GM10266 (cell line): ENCODE results near the gene RNFT2.

Experiments
- DNase-seq: peaks from one replicate; pipeline ENCODE4 v3.0.0; 2012; ENCODE audit errors: extremely low spot score
- TF ChIP-seq, protein P1 (sequence below): IDR thresholded peaks from 2 replicates; pipeline ENCODE4 v1.5.1; 2012; ENCODE audit warnings: mild to moderate bottlenecking, low read depth; ENCODE audit not compliant: control insufficient read depth, insufficient read depth; ENCODE audit errors: missing control alignments

The RNFT2 gene

DNA sequence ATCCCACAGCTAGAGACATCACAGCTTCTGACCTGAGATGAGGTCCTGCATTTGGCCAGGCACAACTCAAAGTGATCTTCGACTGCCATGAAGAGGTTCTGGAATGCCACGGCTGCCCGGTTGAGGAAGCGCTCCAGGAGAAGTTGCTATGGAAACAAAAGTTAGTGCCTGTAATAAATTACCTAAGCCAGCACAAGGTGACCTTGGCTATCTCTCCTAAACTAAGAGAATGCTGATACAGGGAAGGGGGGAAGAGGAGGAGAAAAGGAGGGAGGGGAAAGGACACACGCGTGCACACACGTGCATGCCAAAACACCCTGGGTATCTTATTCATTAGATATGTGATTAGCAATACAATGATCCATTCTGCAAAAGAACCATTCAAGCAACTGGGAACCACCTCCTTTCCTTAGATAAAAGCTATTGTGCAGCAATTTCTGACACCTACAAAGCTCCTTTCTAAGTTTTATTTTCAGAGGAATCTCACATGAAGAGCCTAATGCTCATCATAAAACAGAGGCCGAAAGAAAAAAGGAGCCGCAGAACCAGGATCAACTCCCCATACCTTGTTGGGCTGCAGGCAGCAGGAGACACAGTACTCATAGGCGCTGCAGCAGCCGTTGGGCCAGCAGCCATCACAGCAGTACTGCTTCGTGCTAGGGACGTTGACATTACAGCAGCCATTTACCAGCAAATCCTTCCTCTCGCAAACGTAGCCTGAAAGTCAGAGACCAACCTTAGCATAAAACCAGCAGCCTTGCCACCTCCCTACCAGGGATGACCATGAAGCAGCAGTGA is 18.2 kb upstream of the RNFT2 start:
- no peak for DNase-seq
- TF ChIP-seq, protein P1, sequence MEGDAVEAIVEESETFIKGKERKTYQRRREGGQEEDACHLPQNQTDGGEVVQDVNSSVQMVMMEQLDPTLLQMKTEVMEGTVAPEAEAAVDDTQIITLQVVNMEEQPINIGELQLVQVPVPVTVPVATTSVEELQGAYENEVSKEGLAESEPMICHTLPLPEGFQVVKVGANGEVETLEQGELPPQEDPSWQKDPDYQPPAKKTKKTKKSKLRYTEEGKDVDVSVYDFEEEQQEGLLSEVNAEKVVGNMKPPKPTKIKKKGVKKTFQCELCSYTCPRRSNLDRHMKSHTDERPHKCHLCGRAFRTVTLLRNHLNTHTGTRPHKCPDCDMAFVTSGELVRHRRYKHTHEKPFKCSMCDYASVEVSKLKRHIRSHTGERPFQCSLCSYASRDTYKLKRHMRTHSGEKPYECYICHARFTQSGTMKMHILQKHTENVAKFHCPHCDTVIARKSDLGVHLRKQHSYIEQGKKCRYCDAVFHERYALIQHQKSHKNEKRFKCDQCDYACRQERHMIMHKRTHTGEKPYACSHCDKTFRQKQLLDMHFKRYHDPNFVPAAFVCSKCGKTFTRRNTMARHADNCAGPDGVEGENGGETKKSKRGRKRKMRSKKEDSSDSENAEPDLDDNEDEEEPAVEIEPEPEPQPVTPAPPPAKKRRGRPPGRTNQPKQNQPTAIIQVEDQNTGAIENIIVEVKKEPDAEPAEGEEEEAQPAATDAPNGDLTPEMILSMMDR: no peak

DNA sequence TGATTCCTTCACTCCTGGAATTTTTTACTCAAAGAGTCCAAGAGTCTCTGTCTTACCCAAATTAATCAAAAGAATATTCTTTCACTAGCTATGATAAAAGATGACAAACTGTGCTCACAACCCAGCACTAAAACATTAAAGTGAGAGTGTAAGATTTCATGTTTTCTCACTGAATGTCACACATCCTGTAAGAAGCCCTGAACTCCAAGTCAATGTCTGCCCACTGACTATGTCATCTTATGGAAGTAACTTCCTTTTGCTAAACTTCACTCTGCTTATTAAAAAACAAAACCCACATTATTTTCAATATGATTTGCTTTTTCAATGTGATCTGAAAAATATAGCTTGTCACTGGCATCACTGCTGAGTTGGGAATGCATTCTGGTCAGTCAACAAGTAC is 15.9 kb upstream of the RNFT2 start:
- no peak for DNase-seq
- TF ChIP-seq, protein P1: no peak

DNA sequence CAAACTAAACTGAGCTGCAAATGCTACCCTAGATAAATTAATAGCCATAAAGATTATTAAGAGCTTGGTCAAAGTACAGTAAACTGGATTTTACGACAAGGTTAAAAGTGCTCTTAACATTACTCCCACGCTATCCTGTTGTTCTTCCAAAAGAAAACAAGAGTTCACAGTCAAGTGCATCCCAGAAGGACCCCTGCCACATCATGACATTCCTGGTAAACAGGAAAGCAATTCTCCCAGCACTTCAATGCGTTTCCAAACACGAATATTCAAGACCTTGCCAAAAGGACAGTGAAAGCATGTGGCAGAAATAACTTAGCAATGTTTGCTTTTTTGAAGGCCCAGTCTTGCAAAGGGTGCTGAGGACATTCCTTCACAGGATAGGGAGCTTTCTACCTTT is 11.4 kb upstream of the RNFT2 start:
- DNase-seq: no peak
- TF ChIP-seq, protein P1: no peak

GRCh38 chr12:116727261-116727660 is 10.9 kb upstream of the RNFT2 start:
- TF ChIP-seq, protein P1: no peak
- DNase-seq: no peak

DNA sequence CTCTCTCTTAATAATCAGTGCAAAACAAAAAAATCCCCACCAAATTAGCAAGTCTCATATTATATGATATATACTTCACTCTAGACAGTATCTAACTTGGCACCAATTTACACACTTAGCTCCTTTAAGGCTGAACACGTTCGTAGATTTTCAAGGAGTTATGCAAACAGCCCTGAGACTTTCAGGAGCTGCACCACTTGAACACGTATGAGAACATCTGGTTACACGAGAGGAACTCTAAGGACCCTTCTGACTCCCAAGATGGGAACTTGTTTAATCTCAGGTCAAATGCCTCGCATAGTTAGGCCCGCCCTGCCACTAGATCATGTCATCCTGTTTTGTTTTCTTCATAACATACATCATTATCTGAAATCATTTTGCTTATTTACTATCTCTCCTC is 10.2 kb upstream of the RNFT2 start:
- TF ChIP-seq, protein P1: no peak
- no peak for DNase-seq

- DNase-seq: no peak
- TF ChIP-seq, protein P1: no peak
Observed at GRCh38 chr12:116731801-116732200, 6.3 kb upstream of the RNFT2 start.

DNA sequence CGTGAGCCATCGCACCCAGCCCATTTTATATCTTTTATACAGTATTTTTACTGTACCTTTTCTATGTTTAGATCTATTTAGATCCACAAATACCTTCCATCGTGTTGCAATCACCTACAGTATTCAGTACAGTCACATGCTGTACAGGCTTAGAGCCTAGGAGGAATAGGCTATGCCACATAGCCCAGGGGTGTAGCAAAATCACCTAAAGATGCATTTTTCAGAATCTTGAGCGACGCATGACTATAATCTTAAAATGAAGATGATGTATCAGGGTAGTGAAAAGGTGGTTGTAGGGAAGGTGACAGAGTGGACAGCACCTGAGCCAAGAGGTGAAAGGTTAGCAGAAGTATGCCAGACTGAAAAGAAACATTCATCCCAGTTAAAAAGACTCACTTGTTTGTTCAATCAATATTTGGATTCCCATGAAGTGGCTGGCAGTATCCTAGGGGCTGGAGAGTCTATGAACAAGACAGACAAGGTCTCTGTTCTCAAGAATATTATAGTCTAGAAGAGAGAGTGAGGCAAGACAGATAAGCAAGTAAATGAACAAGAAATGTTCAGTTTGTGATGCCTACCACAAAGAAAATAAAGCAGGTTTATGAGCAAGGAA is 3.9 kb upstream of the RNFT2 start:
- no peak for DNase-seq
- TF ChIP-seq, protein P1: no peak
